GM21717 (cell line): ENCODE measurements around the gene VTA1.
"Not testable (repeated sequence)": the region's sequence is repeated elsewhere in the genome, so short reads cannot be mapped to it uniquely, and the experiment has no call there.

Experiments
- ATAC-seq: cut with Tn5 transposase; IDR thresholded peaks from one replicate; pipeline ENCODE4 v1.9.1; 2021; ENCODE audit warnings: mild to moderate bottlenecking, moderate library complexity; ENCODE audit not compliant: unreplicated experiment

Gene VTA1, protein sequence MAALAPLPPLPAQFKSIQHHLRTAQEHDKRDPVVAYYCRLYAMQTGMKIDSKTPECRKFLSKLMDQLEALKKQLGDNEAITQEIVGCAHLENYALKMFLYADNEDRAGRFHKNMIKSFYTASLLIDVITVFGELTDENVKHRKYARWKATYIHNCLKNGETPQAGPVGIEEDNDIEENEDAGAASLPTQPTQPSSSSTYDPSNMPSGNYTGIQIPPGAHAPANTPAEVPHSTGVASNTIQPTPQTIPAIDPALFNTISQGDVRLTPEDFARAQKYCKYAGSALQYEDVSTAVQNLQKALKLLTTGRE

DNA sequence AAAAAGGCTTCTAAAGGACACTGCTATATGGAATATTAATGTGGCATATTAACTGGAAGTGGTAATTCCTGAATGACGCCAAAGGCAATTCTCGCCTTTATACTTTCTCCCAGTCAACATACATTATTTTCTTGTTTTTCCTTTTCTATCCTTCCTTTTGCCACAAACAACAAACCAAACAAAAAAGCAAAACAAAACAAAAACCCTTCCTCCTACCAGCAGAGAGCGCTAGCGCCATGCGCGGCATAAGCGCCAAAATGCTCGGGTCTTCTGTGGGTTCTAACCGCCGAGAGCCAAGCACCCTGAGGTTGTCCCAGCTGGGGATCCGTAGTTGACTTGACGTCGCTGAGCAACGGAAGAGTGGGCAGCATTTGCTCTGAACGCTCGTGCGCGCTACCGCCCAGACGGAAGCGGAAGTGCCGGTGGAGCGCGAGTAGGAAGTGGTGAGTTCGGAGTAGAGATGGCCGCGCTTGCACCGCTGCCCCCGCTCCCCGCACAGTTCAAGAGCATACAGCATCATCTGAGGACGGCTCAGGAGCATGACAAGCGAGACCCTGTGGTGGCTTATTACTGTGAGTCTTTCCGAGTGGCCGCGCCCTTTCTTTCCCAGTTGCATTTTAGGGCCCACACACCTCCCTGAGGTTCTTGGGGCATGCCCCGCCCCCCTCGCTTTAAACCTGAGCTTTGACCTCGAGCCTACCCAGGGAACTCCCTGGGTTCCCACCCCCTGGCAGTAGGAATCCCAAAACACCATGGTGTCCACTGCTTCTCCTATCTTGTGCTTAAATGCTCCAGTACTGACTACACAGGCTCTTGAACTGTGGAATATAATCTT lies at the start of gene VTA1, which contains the start of gene NMBR:
Gene VTA1, plus strand, starts transcription at position 436 of the 835 bp plus-strand sequence. Its CDS starts 25 bp downstream, at position 461.
Gene NMBR, minus strand, starts transcription at position 295 of the 835 bp plus-strand sequence. CDS start 58,464 bp downstream, outside the sequence.
- ATAC-seq = peak; percentile 99

DNA sequence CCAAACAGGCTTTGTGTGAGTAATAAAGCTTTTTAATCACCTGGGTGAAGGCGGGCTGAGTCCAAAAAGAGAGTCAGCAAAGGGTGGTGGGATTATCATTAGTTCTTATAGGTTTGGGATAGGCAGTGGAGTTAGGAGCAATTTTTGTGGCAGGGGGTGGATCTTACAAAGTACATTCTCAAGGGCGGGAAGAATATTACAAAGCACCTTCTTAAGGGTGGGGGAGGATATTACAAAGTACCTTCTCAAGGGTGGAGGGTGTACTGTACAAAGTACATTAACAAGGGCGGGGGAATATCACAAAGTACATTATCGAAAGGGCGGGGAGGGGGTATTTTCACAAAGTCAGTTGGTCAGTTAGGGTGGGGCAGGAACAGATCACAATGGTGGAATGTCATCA lies 42.2 kb upstream of the VTA1 start:
- not testable (repeated sequence) for ATAC-seq

DNA sequence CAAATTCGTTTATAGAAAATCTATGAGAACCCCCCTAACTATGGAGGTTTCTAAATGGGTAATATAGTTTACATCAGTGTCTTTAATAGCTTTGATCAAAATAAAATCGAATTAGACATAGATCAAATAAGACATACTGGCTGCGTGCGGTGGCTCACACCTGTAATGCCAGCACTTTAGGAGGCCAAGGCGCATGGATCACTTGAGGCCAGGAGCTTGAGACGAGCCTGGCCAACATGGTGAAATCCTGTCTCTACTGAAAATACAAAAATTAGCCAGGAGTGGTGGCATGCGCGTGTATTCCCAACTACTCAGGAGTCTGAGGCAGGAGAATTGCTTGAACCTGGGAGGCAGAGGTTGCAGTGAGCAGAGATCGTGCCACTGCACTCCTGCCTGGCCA lies 36.2 kb upstream of the VTA1 start:
- ATAC-seq = not testable (repeated sequence)

DNA sequence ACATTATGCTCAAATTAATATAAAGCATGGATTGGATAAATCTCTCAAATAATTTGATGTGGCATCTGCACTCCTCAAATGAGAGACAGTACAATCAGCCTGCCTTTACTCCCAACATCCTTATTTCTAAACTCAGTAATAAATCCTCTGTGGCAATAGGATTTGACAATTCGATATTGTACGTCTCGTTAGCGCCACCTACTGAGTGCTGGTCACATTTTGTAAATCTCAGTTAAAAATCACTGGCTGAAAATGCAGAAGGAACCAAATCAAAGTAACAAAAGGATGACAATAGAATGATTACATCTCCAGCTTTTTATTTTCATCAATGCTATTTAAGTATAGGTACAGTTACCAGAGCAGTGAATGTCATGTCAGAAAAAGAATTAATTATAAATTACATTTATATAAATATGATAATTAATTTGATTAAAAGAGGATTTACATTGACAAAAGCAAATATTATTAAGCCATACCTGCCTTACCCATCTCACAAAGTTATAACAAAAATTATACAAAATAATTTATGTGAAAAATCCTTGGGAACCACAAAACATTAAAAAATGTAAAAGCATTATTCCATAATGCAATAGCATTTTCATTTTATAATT lies 34.5 kb upstream of the VTA1 start:
- ATAC-seq = peak; percentile 76

DNA sequence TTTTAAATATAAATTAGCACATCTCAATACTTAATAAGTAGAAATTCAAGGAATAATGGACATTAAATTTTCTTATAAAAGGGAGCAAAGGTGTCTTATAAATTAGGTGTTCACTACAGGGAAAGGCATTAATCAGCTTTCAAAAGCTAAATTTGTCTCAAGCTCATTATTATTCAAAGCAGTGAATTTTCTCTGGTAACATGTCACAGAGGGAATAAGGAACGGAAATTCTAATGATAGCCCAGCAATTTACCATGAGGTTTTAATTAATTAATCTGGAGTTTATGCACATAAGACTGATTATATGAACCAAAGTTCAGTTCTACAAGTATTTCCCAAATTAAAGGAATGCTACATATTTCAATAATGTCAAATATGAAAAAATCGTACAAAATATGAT lies 29.7 kb upstream of the VTA1 start:
- ATAC-seq = no peak

DNA sequence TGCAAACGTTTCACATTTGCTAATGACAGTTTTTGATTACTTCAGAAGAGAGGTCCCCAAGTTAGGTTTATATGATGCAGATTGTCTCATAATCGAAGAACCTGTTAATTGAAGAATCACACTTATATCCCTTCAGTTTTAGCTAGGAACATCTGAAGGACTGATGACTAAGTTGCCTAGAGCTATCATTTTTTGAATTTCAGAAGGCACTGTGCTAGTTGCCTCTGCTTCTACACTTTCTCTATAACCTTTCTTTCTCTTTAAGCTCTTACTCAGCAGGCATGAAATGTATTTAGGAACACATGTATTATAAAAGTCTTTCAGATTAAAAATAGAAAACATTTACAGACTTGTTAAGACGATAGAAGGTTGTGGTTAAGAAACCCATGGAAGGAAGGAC lies 28.7 kb upstream of the VTA1 start:
- ATAC-seq = no peak

DNA sequence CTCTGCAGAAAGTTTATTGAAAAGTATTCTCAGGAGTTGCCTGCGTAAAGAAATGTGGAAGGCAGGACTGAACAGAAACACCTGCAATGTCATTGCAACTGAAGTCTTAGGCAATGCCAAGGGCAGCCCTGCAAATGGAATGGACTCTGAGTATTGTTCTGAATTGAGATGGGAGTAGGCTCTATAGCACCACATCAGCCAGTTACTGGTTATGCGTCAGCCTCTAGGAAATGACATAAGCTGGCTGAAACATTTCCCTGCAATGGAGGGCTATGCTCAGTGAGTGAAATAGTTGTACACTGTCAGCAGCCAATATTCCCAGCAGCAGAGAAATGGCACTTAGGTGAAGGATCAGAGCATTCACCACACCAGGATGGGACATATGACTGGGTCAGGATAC lies 28.1 kb upstream of the VTA1 start:
- no peak for ATAC-seq

DNA sequence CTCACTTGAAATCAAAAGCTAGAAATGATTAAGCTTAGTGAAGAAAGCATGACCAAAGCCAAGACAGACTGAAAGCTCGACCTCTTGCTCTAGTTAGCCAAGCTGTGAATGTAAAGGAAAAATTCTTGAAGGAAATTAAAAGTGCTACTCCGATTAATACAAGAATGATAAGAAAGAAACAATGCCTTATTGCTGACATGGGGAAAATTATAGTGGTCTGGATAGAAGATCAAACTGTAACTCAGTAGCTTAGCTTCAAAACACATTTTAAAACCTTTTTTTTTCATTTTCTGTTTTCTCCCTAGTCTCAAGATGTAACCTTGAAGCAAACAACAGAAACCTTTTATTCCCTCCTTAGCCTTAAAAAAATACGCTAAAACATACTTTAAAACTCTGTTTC lies 25.7 kb upstream of the VTA1 start:
- ATAC-seq = no peak

DNA sequence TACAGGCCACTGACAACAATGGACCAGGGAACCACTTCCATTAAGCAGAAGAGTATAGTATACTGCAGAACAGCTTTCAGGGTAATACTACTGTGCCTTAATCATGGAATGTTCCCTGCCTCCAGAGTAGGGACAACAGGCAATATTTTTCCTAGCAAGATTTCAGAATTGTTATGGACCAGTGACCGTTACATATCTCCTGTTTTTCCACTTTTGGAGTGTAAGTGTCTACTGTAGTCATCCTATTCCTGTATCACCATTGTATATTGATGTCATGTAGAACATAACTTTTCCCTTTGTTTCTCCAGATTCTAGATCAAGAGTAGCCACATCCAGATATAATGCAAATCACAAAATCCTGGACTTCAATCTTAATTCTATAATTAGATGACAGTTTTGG lies 16.2 kb upstream of the VTA1 start:
- no peak for ATAC-seq

DNA sequence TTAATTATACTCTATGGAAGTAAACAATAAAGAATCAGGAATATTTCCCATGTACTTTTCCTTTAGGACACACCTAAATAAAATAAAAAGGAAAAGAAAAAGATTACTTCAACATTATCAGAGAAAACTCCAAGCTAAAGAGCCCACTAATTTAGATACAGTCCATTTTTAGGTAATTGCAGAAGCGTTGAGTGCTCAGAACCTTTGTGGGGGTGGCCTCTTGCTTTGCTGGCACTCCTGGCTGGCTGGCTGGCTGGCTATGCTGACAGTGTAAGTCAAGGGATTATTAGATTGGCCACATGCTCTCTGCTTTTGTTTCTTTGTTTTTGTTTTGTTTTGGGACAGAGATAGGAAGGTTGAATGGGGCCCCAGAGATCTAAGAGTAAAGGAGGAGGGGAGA lies 14.4 kb upstream of the VTA1 start, which contains the start of gene GJE1:
Gene GJE1, plus strand, starts transcription at position 301 of the 400 bp plus-strand sequence. CDS start 234 bp downstream, outside the sequence.
- ATAC-seq = no peak

DNA sequence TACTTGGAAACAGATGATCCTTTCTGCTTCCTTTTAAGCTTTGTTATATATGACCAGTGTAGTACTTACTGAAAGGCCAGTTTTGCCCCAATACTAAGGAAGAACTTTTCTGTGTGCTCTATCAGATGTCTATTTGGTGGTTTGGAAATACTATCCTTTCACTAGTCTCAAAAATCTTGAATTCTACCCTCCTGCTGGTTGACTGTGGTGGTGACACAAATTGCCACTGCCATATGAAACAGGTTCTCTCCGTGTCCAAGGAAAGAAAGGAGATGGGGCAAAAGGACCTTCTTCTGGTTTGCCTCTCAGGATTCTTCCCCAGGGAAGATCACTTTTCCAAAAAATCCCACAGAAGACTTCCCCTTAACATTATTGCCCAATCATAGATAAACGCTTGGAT lies 8.2 kb upstream of the VTA1 start:
- ATAC-seq = no peak

DNA sequence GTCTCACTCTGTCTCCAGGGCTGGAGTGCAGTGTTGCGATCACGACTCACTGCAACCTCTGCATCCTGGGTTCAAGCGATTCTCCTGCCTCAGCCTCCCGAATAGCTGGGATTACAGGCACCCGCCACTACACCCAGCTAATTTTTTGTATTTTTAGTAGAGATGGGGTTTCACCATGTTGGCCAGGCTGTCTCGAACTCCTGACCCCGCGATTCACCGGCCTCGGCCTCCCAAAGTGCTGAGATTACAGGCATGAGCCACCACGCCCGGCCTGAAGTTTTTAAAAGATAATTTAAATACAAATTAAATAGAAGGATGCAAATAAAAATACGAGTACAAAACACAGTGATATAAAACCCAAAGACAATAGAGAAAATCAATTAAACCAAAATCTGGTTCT lies 5.5 kb upstream of the VTA1 start:
- not testable (repeated sequence) for ATAC-seq

DNA sequence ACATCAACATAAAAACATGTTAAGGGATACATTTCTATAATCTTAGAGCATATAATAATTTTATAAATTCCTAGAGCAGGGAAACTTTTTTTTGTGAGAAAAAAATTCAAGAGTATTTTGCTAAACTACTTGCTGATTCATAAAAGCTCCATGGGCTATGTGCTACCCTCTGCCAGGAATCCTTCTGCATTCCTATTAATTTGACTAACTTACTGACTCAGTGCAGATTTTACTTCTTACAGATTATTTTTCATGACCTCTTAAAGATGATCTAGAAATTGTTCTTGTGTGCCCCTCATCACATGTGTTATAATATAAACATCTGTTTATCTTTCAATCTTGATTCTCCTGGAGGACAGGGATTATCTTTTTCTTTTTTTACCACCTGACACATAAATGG lies 5.7 kb downstream of the VTA1 start:
- ATAC-seq = no peak

DNA sequence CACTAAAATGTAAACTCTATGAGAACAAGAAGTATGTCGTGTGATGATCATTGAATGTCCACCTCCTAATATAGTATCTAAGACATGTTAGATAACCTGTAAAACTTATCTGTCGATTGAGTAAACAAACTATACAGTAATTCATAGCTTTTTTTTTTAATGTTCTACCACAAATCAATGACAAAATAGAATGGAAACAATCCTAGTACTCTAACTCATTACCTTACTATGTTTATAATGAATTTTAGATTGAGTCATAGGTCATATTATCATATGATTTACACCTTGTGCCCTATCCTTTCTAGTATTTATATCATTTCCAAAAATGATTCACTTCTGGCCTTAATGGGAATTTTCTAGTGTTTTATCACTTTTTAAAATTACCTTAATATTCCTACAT lies 6.1 kb downstream of the VTA1 start:
- ATAC-seq = no peak

DNA sequence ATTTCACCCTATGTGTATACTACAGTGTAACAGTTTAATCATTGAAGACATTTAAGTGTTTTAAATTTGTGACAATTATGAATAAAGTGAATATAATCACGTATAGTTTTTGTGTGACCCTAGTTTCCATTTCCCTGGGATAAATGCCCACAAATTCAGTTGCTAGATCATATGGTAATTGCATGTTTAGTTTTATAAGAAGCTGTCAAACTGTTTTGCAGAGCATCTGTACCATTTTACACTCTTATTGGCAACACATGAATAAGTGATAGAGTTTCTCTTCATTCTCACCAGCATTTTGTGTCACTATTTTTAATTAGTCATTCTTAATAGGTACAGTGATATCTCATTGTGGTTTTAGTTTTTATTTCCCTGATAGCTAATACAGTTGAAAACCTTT lies 7.3 kb downstream of the VTA1 start:
- no peak for ATAC-seq

DNA sequence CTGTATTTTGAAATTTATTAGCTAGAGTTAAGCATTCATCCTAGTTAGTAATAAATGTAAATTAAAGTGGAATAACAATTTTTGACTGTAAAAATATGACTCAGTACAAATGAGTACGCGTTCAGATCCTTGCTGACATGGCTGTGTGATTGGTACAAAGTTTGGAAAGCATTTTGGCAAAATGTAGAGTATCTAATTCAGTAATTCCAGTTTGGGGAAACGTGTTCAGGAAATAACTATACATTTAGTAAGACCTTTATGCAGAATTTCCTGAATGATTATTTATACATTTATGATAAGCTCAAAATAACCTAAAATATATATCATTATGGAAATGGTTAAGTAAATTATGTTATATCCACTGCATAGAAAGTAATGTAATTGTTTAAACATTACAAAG lies 8.0 kb downstream of the VTA1 start:
- no peak for ATAC-seq

DNA sequence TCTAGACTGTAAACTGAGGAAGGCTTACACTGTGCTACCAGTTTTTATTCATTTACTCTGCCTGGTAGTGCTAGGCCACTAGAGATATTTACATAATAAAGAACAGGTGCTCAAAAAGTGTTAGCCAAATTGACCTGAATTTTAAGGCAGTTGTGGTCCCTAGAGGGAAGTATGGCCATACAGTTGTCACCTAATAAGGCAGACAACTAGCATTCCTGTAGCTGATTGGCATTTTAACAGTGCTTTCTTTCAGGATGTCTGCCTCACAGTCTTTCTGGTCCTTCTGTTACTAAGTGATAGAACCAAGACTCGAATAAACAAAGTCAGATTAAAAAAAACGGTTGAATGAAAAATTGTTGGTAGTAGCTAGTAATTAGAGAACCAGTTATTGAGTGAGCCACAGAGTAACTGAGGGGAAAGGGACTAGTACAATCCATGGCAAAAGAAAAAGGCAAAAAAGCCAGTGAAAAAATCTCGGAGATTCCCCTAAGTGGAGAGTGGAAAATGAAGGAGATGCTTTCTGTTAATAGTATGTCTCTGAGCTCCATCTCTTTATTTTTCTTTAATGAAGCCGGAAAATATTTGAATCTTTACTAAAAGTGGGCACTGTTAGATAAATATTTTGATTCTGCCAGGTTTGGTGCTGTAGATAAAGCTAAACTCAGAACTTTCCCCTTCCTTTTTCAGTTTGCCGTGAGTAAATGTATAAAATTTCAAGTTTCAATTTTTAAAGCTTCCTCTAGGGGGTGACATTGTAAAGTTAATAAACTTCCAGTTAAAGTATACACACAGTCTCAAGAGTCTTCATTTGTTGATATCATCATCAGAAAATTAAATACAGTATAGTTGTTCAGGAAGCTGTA lies 9.1 kb downstream of the VTA1 start:
- ATAC-seq = no peak

DNA sequence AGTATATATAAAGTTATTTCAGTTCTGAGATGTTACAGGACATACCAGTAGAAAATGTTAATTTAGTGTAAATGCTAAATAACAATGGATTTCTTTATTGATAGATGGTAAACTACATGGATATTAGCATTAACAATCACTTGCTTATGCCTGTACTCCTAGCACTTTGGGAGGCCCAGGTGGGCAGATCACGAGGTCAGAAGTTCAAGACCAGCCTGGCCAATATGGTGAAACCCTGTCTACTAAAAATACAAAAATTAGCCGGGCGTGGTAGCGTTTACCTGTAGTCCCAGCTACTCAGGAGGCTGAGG lies 9.7 kb downstream of the VTA1 start:
- ATAC-seq = not testable (repeated sequence)

DNA sequence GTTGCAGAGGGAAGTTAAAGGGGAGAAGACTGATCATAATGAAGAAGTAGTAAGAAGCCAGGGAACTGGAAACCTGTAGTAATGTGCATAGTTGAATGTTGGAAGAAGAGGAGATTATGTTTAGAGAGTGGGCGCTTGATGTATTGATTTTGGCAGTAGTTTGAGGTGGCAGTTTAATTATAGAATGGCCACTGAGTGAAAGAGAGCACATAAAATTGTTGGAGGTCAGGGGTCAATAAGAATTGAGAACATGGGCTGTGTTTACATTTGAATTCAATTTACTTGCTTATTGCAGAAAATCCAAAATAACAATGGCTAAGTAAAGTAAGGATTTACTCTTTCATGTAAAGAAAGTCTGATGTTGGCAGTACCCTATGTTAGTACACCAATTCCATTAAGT lies 15.7 kb downstream of the VTA1 start:
- no peak for ATAC-seq

DNA sequence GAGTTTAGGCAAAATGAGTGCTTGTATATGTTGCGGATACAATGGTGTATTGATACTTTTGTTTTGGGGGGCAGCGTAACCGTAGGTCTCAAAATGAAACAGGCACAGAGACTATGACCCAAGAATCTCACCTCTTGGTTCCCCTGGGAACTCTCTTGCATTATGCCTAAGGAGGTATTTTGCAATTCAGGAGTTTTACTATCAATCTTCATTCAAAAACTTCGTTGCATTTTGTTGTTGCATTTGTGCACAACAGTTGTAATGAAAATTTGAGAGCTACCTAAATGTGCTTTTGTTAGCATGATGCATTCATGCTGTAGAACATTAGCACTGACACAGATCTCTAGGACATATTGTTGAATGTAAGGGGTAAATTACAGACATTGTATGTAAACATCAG lies 18.2 kb downstream of the VTA1 start:
- no peak for ATAC-seq

DNA sequence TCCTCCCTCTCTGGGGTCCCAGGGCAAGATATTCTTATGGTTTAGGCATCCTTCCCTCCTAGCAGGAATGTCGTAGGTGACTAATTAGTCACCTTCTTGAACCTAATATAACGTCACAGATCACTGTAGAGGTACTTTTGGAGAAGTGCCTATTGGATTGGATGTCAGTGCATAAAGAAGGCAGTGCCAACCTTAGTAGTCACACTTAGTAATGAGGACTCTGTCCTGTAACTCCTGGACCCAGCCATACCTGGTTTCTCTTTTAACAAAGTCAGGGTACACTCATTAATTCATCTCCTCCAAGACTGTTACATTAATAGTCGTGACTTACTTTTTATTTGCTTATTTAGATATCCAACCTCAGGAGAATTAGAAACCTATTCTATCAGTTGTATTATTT lies 20.0 kb downstream of the VTA1 start:
- ATAC-seq = no peak
